Testis (tissue), 2 donors: Measurements from ENCODE around the gene CNTFR.

Experiments
- POLR2A ChIP-seq: fragments of 450-650 bp; IDR thresholded peaks from one replicate; pipeline ENCODE4 v1.6.1; 2017; ENCODE audit warnings: antibody characterized with exemption, mild to moderate bottlenecking, moderate library complexity
- TF ChIP-seq, protein P1 (sequence below), 3 experiments: fragments of 450-650 bp in 2 of 3; fragments of 200-600 bp in 1 of 3; sonication (generic) in 1 of 3; IDR thresholded peaks; one replicate each; pipeline ENCODE4 v1.5.1; 2016 to 2019; ENCODE audit warnings: antibody characterized with exemption in 3 of 3, mild to moderate bottlenecking in 2 of 3, moderate library complexity in 1 of 3

DNA sequence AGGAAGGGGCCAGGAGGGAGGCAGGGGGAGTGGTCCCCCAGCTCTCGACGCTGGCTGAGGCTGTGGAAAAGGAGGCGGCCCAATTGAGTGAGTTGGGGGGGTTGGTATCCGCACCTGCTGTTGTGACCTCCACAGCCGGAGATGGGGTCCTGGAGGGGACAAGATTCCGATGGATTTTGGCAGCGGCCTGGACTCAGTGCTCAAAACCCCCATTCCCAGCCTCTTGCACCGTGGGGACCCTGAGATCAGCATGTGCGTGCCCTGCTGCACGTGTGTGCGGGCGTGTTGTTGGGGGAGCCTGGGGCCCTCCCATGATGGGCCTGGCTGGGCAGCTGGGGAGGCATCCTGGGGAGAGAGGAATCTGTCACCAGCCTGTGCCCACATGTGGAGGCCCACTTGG lies 15.0 kb downstream of the CNTFR start:
- no peak for TF ChIP-seq POLR2A
- TF ChIP-seq, protein P1, sequence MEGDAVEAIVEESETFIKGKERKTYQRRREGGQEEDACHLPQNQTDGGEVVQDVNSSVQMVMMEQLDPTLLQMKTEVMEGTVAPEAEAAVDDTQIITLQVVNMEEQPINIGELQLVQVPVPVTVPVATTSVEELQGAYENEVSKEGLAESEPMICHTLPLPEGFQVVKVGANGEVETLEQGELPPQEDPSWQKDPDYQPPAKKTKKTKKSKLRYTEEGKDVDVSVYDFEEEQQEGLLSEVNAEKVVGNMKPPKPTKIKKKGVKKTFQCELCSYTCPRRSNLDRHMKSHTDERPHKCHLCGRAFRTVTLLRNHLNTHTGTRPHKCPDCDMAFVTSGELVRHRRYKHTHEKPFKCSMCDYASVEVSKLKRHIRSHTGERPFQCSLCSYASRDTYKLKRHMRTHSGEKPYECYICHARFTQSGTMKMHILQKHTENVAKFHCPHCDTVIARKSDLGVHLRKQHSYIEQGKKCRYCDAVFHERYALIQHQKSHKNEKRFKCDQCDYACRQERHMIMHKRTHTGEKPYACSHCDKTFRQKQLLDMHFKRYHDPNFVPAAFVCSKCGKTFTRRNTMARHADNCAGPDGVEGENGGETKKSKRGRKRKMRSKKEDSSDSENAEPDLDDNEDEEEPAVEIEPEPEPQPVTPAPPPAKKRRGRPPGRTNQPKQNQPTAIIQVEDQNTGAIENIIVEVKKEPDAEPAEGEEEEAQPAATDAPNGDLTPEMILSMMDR (IDR thresholded peaks at IDR 0.05), result no peak
